Cardiac muscle cell (in vitro differentiated cells and primary cell): ENCODE results near the gene ANXA8L1. TPM values are rescaled to one million over a fixed set of nuclear protein-coding genes. Genes with fewer than 3 reads are reported as not detected.
"Not testable (repeated sequence)": the region's sequence is repeated elsewhere in the genome, so short reads cannot be mapped to it uniquely, and the experiment has no call there.

ENCODE experiments used
- DNase-seq, 2 donors: peaks; one replicate each; pipeline versions ENCODE4 v3.0.0 to v3.0.0-alpha.2; 2010 to 2017; ENCODE audit warnings: low read depth in 1 of 2, low spot score in 1 of 2
- H3K27ac ChIP-seq: fragments of 200-600 bp; sonication (generic); 2 replicates; pipeline ENCODE4 v1.5.1; 2016
- H3K27me3 ChIP-seq: fragments of 200-600 bp; sonication (generic); 2 replicates; pipeline ENCODE4 v1.6.0; 2016; ENCODE audit warnings: control low read depth
- H3K36me3 ChIP-seq: fragments of 200-600 bp; sonication (generic); 2 replicates; pipeline ENCODE4 v1.5.1; 2016; ENCODE audit warnings: control low read depth
- H3K4me1 ChIP-seq: fragments of 200-600 bp; sonication (generic); 2 replicates; pipeline ENCODE4 v1.8.1; 2017; ENCODE audit warnings: low read depth, mild to moderate bottlenecking, mixed run types
- H3K4me3 ChIP-seq: fragments of 200-600 bp; sonication (generic); 2 replicates; pipeline ENCODE4 v1.5.1; 2016; ENCODE audit warnings: mild to moderate bottlenecking
- H3K9me3 ChIP-seq: fragments of 200-600 bp; sonication (generic); 2 replicates; pipeline ENCODE4 v1.5.1; 2017; ENCODE audit warnings: low read depth, mild to moderate bottlenecking, control low read depth
- CTCF ChIP-seq: IDR thresholded peaks from 2 replicates; pipeline ENCODE4 v1.5.1; 2012; ENCODE audit warnings: low read depth, mild to moderate bottlenecking, low read length
- polyA plus RNA-seq: library from polyadenylated mRNA; unstranded; fragments of >200 nt; fragmentation: Nextera tagmentation; extraction: Ambion mirVana; gene quantifications from 2 replicates; pipeline ENCODE4 v1.2.1, GENCODE V29; 2016
- total RNA-seq: library from RNA; depleted of rRNA; stranded (reverse); fragments of >200 nt; gene quantifications from 2 replicates; pipeline ENCODE4 v1.2.3, GENCODE V29; 2016

The ANXA8L1 gene
- 0.63 TPM in 1 of 2 replicates, not detected in the other for total RNA-seq
- 0.39 and 0.57 TPM in 2 replicates for polyA plus RNA-seq

DNA sequence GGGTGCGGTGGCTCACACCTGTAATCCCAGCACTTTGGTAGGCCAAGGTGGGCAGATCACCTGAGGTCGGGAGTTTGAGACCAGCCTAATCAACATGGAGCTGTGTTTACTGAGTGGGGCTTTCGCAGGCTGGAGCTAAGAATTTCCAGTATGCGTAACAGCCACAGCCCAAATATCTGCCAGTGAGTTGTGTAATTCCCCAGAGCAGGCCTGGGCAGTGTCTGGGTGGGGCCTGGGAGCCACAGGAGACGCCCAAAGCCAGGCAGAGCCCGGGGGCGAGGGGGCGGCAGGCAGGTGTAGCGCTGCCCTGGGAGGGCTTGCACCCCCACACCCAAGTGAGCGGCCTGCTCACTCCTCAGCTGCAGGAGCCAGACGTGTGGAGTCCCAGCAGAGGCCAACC, at the start of gene ANXA8L1:
TSS of gene ANXA8L1 (plus strand) at position 371 of the 400 bp plus-strand sequence. CDS start 76 bp downstream, outside the sequence.
- DNase-seq, H3K9me3 ChIP-seq, H3K4me1 ChIP-seq, H3K4me3 ChIP-seq, H3K36me3 ChIP-seq, H3K27ac ChIP-seq, H3K27me3 ChIP-seq: not testable (repeated sequence)

- H3K4me1 ChIP-seq = no peaks in the 10 kb centered on the region
Measured at GRCh38 chr10:46326066-46326465, 49.5 kb upstream of the ANXA8L1 start.

DNA sequence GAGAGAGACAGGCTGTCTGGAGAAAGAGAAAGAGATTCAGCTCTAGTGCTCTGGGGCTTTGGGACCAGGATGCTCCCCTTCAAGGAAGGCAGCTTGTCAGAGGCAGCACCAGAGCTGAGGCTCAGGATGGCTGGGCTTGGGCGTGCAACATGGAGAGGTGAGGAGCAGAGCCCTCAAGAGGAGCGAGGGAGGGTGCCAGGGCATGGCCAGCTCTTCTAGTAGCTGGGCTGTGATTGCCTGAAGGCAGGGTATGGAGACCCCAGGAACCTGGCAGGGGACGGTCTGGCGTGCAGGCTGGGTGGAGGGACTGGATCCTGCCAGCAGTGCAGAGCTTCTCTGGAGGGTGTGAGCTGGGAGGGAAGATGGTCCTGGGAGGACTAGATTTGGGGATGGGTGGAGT, 48.6 kb upstream of the ANXA8L1 start:
- H3K4me3 ChIP-seq = no peak overlapping the region
- no peaks in the 10 kb centered on the region for H3K4me1 ChIP-seq
- H3K9me3 ChIP-seq = no peaks in the 10 kb centered on the region
- no peak overlapping the region for H3K27ac ChIP-seq
- DNase-seq = no peak
- TF ChIP-seq CTCF = no peak
- H3K36me3 ChIP-seq = no peaks in the 10 kb centered on the region
- no peaks in the 10 kb centered on the region for H3K27me3 ChIP-seq

More at GRCh38 chr10:46326066-46326465, 49.5 kb upstream of the ANXA8L1 start:
- H3K27ac ChIP-seq = no peak overlapping the region
- TF ChIP-seq CTCF = no peak
- DNase-seq = no peak
- H3K27me3 ChIP-seq = no peaks in the 10 kb centered on the region
- no peaks in the 10 kb centered on the region for H3K9me3 ChIP-seq
- H3K4me3 ChIP-seq = no peak overlapping the region
- H3K36me3 ChIP-seq = no peaks in the 10 kb centered on the region

DNA sequence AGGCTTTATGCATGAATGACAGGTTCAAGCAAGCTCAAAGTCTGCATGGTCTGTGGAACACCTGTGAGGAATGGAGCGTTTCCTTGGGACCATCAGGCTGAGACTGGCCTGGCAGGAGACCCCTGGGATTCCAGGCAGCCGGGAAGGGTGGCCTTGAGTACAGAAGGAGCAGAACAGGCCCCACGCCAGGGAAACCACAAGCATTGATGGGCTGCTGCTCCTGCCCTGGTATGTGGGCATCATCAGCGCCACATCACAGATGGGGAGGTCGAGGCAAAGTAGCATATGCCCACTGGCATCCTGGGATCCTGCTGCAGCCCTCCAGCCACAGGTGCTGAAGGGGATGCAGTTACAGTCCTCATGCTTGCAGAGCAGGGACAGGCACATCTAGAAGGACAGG, 47.9 kb upstream of the ANXA8L1 start:
- Histone ChIP-seq H3K4me1 (no peaks in the 10 kb centered on the region), H3K27ac (no peak overlapping the region), H3K4me3 (no peak overlapping the region), H3K9me3 (no peaks in the 10 kb centered on the region), H3K27me3 (peaks cover 3% of the 10 kb centered on the region), H3K36me3 (no peaks in the 10 kb centered on the region)
- no peak for DNase-seq
- no peak for TF ChIP-seq CTCF

GRCh38 chr10:46328853-46329689, 46.5 kb upstream of the ANXA8L1 start:
- Histone ChIP-seq H3K27me3 (peaks cover 3% of the 10 kb centered on the region), H3K9me3 (no peaks in the 10 kb centered on the region), H3K27ac (no peak overlapping the region), H3K4me1 (no peaks in the 10 kb centered on the region), H3K4me3 (no peak overlapping the region), H3K36me3 (no peaks in the 10 kb centered on the region)
- TF ChIP-seq CTCF = no peak
- DNase-seq = no peak

- Histone ChIP-seq H3K4me3 (no peak overlapping the region), H3K4me1 (no peaks in the 10 kb centered on the region), H3K9me3 (no peaks in the 10 kb centered on the region), H3K36me3 (no peaks in the 10 kb centered on the region), H3K27me3 (peaks cover 3% of the 10 kb centered on the region), H3K27ac (no peak overlapping the region)
- TF ChIP-seq CTCF = no peak
- no peak for DNase-seq
Measured at GRCh38 chr10:46329690-46330016, 45.9 kb upstream of the ANXA8L1 start.
